ENCODE data around the gene SMARCD3.

Gene SMARCD3

DNA sequence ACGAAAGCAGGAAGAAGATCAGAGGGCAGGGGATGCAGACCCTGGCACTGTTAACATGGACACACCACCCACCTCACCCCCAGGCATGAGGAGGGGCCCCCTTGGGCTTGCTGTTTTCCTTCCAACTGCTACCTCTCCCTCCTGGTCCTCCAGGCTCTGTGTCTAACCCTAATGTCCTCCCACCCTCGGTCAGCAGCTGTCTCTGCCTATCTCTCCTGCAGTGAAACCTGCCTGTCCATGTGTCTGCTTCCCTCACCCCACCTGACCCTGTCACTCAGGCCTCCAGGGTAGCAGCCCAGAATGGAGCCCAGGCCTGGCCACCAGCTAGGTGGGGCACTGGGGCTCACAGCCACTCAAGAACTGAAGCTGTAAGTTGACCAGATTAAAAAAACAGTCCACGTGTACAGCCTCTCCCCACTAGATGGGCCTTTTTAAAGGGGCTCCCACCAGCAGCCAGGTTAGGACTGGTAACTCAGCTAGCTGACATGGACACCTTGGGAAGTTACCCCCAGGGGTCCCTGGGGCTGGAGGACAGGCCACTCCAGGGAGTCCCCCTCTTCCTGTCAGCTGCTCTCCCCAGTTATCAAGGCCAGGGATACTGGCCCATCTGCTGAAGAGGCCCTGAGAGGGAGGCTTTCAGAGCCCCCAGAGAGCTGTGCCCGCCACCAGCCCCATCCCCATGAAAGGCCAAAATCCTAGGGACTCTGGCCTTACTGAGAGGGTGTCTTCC is 1.5 kb downstream of the SMARCD3 start:
- no peak for DNase-seq

- no peak for DNase-seq
Observed at GRCh38 chr7:151246102-151246850, 2.2 kb downstream of the SMARCD3 start.

DNA sequence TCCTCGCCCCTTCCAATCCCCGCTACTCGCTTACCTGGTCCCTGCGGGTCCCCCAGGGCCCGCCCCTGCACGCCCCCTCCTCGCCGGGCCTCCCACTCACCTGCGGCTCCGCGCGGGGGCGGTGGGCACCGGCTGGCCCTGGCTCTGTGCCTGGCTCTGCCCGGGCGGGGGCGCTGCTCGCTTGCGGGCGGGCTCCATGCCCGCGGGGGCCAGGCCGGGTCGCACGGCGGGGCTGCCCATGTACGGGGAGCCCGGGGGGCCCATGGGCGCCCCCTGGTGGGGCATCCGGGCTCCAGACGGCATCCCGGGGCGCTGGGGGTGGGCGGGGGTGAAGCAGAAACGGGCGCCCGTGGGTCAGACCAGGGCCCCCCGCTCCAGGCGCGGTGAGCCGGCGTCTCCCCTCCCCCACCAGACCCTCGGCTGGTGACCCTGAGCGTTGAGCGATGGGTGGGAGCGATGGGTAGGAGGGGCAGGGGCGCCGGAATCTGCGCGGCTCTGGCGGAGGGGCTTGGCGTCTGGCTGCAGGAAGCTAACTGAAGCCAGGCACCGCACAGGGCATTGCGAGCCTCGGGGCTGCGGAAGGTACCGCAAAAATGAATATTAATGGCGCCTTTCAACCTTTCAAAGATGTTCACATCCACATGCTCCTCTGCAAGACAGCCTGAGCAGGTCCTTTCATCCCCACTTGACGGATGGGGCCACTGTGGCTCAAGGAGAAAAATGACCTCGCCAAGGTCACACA is 3.0 kb downstream of the SMARCD3 start:
- DNase-seq, result peak in 1 of 2 donors; percentile 38

- DNase-seq, result no peak
Observed at GRCh38 chr7:151244841-151245346, 3.6 kb downstream of the SMARCD3 start.

GRCh38 chr7:151244196-151244840 is 4.2 kb downstream of the SMARCD3 start:
- peak; percentile 32 to 84 for DNase-seq

GRCh38 chr7:151243408-151244195 is 4.9 kb downstream of the SMARCD3 start:
- DNase-seq, result no peak

DNA sequence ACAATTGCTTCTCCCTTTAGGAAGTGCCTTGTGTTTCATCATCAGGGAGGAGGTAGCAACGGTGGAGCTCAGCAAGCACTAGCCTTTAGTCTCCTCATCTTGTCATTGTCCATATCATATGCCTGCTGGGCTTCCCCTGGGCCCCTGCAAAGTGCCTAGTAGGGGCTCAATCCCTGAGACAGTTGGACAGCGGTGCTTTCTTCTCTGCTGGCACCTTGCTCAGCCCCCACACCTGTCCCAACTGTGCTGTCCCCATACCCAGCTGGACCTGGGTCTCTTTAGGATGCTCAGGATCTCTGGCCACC is 5.5 kb downstream of the SMARCD3 start:
- DNase-seq, result no peak

DNA sequence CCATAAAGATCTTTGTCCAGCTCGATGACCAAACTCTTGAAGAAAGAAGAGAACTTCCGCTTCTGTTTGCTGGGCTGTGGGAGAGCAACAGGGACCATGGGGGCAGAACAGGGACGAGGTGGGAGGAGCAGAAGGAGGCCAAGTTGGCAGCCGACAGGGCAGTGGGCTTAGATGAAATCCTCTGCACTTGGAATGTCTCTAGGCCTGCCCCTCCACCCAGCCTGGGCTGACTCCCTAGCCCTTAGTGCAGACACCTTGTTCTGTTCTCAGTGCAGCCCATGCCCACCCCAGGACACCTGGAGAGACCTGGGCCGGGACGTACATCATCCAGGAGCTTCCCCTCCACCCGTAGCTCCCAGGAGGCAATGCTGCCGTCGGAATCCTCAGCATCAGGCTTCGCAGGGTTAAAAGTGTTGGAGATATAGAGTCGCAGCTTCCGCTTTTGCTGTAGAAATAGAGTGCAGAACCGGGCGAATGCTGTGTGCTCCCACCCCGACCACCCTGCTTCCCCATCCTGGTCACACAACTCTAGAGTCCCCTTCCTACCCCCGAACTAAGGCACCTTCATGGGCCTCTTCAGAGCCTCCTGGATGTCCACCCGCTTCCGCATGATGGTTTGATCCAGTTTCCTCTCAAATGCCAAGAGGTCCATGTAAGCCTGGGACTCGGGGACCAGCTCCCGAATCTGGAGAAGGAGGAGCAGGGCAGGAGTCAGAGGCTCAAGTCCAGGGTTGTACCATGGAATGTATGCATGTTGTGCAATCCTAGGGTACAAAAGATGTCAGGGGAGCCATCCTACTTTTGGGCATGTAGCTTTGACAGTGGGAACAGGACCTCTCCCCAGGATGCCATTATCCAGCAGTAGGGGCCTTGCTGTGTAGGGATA is 6.1 kb downstream of the SMARCD3 start:
- no peak for DNase-seq

GRCh38 chr7:151241755-151242096 is 6.8 kb downstream of the SMARCD3 start:
- DNase-seq, result no peak

- DNase-seq, result no peak
Observed at GRCh38 chr7:151240942-151241754, 7.3 kb downstream of the SMARCD3 start.

DNA sequence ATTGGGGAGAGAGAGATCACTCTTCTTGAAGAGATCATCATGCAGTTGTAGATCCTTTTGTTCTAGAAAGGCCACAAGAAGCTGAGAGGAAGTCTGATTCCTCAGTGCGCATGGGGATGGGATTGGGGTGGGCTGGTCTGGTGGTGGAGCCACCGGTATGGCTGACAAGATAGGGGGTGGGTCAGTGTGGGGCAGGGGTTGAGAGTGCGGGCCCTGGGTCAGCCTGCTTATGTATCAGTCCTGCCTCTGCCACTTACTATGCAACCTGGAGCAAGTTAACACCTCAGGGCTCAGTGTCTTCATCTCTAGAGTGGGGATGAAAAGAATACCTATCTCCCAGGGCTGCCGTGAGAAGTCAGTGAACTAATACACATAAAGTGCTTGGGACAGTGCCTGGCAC is 8.0 kb downstream of the SMARCD3 start:
- DNase-seq, result no peak

DNA sequence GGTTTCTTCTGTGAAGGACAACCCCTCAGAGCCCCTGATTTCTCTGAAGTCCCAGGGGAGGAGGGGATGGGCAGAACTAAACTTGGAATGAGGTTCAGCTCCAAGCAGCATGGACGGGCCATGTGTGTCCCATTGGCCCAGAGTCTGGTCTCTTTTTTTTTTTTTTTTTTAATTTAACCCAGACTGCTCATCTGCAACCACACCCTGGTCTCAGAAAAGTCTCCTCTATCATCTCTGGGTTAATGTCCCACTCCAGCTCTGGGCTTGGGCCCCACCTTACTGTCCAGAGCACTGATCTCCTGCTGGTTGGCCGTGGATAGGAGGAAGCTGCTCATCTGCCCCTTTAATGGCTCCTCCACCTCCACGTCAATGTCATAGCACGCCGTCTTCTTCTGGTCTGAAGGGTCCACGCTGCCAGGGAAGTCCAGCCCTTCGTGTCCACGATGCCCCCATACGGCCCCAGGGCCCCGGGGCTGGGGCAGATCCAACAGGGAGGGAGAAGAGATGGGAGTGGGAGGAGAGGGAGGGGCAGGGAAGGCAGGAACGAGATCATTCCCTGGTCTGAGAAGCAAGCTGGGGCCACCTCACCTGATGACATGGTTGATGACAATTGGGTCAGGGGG is 8.5 kb downstream of the SMARCD3 start:
- no peak for DNase-seq

DNA sequence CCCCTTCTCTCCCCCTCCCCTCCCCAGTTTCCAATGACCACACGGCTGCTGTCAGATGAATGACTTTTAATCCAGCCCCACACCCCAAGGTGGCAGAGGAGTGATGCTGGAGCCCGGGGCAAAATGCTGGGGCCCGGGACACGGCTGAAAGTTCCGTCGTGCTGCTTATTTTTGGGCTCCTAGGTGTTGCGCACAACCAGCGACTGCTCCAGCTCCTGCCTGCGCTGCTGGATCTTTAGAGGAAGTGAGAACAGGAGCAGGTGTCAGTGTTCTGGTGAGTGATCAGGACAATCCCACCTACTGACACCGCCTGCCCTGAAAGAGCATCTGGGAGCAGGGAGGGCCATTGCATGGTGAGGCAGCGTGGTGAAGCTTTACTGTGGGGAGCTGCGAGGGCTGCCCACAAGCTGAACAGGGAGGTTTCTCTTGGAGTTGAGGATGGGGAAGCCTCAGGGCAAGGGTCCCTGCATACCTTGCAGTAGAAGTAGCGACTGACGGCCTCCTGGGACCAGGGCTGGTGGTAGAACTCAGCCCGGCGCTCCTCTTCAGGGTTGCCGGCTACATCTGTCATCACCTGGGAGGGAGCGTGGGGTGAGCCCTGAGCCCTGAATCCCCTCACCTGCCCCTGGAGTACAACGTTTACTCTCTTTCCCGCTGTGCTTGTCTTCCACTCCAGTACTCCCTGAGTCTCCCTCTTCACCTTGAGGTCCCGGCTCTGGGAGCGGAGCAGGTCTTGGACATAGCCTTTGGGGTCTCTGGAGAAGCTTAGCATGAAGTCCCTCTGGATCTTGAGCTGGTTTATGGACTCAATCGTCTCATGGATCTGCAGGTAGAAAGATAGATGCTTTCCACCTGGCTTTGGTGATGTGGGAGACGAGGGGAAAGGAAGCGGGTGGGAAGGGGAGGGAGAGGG is 9.3 kb downstream of the SMARCD3 start:
- DNase-seq, result no peak

- no peak for DNase-seq
Observed at GRCh38 chr7:151238190-151238810, 10.2 kb downstream of the SMARCD3 start.

GRCh38 chr7:151237244-151238189 is 11.0 kb downstream of the SMARCD3 start:
- DNase-seq, result no peak

DNA sequence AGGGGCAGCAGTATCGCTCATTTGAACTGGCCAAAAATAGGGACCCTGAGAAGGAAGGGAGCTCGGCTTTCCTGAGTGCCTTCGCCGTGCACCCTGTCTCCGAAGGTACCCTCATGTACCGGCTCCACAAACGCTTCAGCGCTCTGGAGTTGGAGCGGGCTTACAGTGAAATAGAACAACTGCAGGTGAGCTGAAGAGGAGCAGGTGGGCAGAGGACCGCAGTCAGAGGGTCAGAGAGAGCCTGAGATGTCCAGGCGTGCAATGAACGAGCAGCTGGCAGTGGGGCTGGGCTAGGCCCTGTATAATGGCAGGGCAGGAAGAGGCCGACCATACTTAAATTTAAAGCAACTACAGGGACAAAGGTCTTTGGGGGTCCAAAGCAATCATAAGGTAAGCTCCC is 12.1 kb downstream of the SMARCD3 start:
- no peak for DNase-seq

GRCh38 chr7:151235091-151235787 is 13.3 kb downstream of the SMARCD3 start:
- no peak for DNase-seq

Measured in inflammatory macrophage treated with lipopolysaccharide for 1 hour (primary cell).